Adrenal gland (tissue), 5 donors: Measurements from ENCODE around the gene MISP.

Experiments used
- CTCF ChIP-seq, 6 experiments: fragments of 450-650 bp in 4 of 6; fragments of 200-600 bp in 2 of 6; sonication (generic) in 1 of 6; IDR thresholded peaks; 1 replicate in 5 of 6; 2 replicates in 1 of 6; pipeline versions ENCODE4 v1.5.1 to v1.8.0; 2016 to 2021; ENCODE audit warnings: antibody characterized with exemption in 6 of 6, mild to moderate bottlenecking in 2 of 6, moderate library complexity in 1 of 6
- POLR2A ChIP-seq, 2 donors: fragments of 450-650 bp; IDR thresholded peaks; one replicate each; pipeline ENCODE4 v1.6.1; 2017; ENCODE audit warnings: antibody characterized with exemption in 2 of 2, mild to moderate bottlenecking in 2 of 2, moderate library complexity in 1 of 2
- donor health status: DM: no; HTN: no; CAD: no.

- TF ChIP-seq CTCF (IDR thresholded peaks at IDR 0.05) (no peak), POLR2A (IDR thresholded peaks at IDR 0.05) (no peak)
These were observed 36.6 kb downstream of the MISP start for GRCh38 chr19:787536-787935.
